Loucy (cell line): Measurements from ENCODE around the gene LRRC17.
A peak's percentile ranks its signal among the peaks of the same experiment; 100 is the strongest.

Experiments
- H2AFZ ChIP-seq: fragments of 200-600 bp; sonication (generic); 2 replicates; pipeline ENCODE4 v1.6.0; 2016; ENCODE audit warnings: antibody characterized with exemption, mild to moderate bottlenecking, low read length, moderate library complexity
- H3F3A ChIP-seq: fragments of 200-600 bp; 2 replicates; pipeline ENCODE4 v1.6.0; 2016; ENCODE audit warnings: antibody characterized with exemption, low read depth, mild to moderate bottlenecking
- H3K27me3 ChIP-seq: fragments of 200-600 bp; sonication (generic); 2 replicates; pipeline ENCODE4 v1.6.1; 2014; ENCODE audit warnings: low read length, mild to moderate bottlenecking; ENCODE audit not compliant: insufficient read depth, poor library complexity, severe bottlenecking
- H3K36me3 ChIP-seq: fragments of 200-600 bp; sonication (generic); 2 replicates; pipeline ENCODE4 v1.6.1; 2016; ENCODE audit warnings: low read length; ENCODE audit not compliant: insufficient read depth
- H3K4me1 ChIP-seq: fragments of 200-600 bp; sonication (generic); 2 replicates; pipeline ENCODE4 v1.5.1; 2014; ENCODE audit warnings: low read length, mild to moderate bottlenecking; ENCODE audit not compliant: insufficient read depth, poor library complexity, severe bottlenecking
- H3K4me2 ChIP-seq: fragments of 200-600 bp; sonication (generic); 2 replicates; pipeline ENCODE4 v1.6.0; 2014; ENCODE audit warnings: antibody characterized with exemption, low read length, low read depth, mild to moderate bottlenecking; ENCODE audit not compliant: poor library complexity, severe bottlenecking
- H3K4me3 ChIP-seq: fragments of 200-600 bp; sonication (generic); 2 replicates; pipeline ENCODE4 v1.5.1; 2014; ENCODE audit warnings: low read length, mild to moderate bottlenecking, mixed read lengths; ENCODE audit not compliant: poor library complexity, severe bottlenecking
- H3K79me2 ChIP-seq: fragments of 200-600 bp; sonication (generic); 2 replicates; pipeline ENCODE4 v1.6.1; 2014; ENCODE audit warnings: low read length; ENCODE audit not compliant: insufficient read depth
- H3K9ac ChIP-seq: fragments of 200-600 bp; sonication (generic); 2 replicates; pipeline ENCODE4 v1.6.0; 2014; ENCODE audit warnings: mild to moderate bottlenecking, low read depth, low read length, moderate library complexity; ENCODE audit not compliant: poor library complexity, severe bottlenecking
- H3K9me2 ChIP-seq: fragments of 200-600 bp; sonication (generic); replicated peaks from 2 replicates; pipeline ENCODE4 v1.6.1; 2016; ENCODE audit warnings: low read depth, low read length, mixed read lengths
- H3K9me3 ChIP-seq: fragments of 200-600 bp; sonication (generic); 2 replicates; pipeline ENCODE4 v1.6.1; 2014; ENCODE audit warnings: mild to moderate bottlenecking, antibody characterized with exemption, low read length, low read depth; ENCODE audit not compliant: insufficient read depth
- H4K20me1 ChIP-seq: fragments of 200-600 bp; sonication (generic); 2 replicates; pipeline ENCODE4 v1.6.0; 2014; ENCODE audit warnings: antibody characterized with exemption, low read length, mild to moderate bottlenecking; ENCODE audit not compliant: insufficient read depth, poor library complexity, severe bottlenecking
- CTCF ChIP-seq: fragments of 200-600 bp; sonication (generic); conservative IDR thresholded peaks from 2 replicates; pipeline ENCODE4 v1.5.1; 2014; ENCODE audit warnings: mild to moderate bottlenecking, antibody characterized with exemption, low read length
- EZH2phosphoT487 ChIP-seq: fragments of 200-600 bp; IDR thresholded peaks from 2 replicates; pipeline ENCODE4 v1.6.1; 2018; ENCODE audit warnings: antibody characterized with exemption, mild to moderate bottlenecking, moderate library complexity, borderline replicate concordance

The LRRC17 gene

GRCh38 chr7:102979670-102980069, 66.9 kb downstream of the LRRC17 start:
- no peak overlapping the region for H3K4me2 ChIP-seq
- H3K79me2 ChIP-seq, result no peaks in the 10 kb centered on the region
- H3K27me3 ChIP-seq, result no peaks in the 10 kb centered on the region
- H4K20me1 ChIP-seq, result no peaks in the 10 kb centered on the region
- no peaks in the 10 kb centered on the region for H3F3A ChIP-seq
- no peak for TF ChIP-seq EZH2phosphoT487
- no peak for TF ChIP-seq CTCF
- H2AFZ ChIP-seq, result no peak overlapping the region
- no peaks in the 10 kb centered on the region for H3K36me3 ChIP-seq
- no peaks in the 10 kb centered on the region for H3K9me3 ChIP-seq
- no peak overlapping the region for H3K4me3 ChIP-seq
- H3K4me1 ChIP-seq, result no peaks in the 10 kb centered on the region
- no peaks in the 10 kb centered on the region for H3K9me2 ChIP-seq
- no peak overlapping the region for H3K9ac ChIP-seq

GRCh38 chr7:102981451-102981850, 68.7 kb downstream of the LRRC17 start:
- Histone ChIP-seq H3K4me2 (no peak overlapping the region), H4K20me1 (no peaks in the 10 kb centered on the region), H3K9ac (no peak overlapping the region), H3K27me3 (no peaks in the 10 kb centered on the region), H3K9me3 (no peaks in the 10 kb centered on the region), H3K4me3 (no peak overlapping the region), H3K4me1 (no peaks in the 10 kb centered on the region), H3K79me2 (no peaks in the 10 kb centered on the region), H2AFZ (peak overlapping the region; percentile 60), H3F3A (no peaks in the 10 kb centered on the region), H3K9me2 (no peaks in the 10 kb centered on the region), H3K36me3 (no peaks in the 10 kb centered on the region)
- TF ChIP-seq CTCF, result no peak
- no peak for TF ChIP-seq EZH2phosphoT487

- no peaks in the 10 kb centered on the region for H3K27me3 ChIP-seq
- no peak overlapping the region for H3K9ac ChIP-seq
- H3F3A ChIP-seq, result no peaks in the 10 kb centered on the region
- no peaks in the 10 kb centered on the region for H4K20me1 ChIP-seq
- H3K4me2 ChIP-seq, result no peak overlapping the region
- H3K4me1 ChIP-seq, result no peaks in the 10 kb centered on the region
- no peaks in the 10 kb centered on the region for H3K9me2 ChIP-seq
- H3K79me2 ChIP-seq, result no peaks in the 10 kb centered on the region
- H3K36me3 ChIP-seq, result no peaks in the 10 kb centered on the region
- H2AFZ ChIP-seq, result no peak overlapping the region
- H3K9me3 ChIP-seq, result no peaks in the 10 kb centered on the region
- TF ChIP-seq CTCF (no peak), EZH2phosphoT487 (no peak)
- H3K4me3 ChIP-seq, result no peak overlapping the region
Observed at GRCh38 chr7:102982235-102982634, 69.4 kb downstream of the LRRC17 start.
